Gastroesophageal sphincter (tissue), 3 donors: ENCODE measurements around the gene OLFML3.

ENCODE experiments used
- EP300 ChIP-seq: sonication (generic); formaldehyde crosslinking; IDR thresholded peaks from one replicate; pipeline ENCODE4 v1.6.1; 2017; ENCODE audit warnings: antibody characterized with exemption, mild to moderate bottlenecking
- POLR2A ChIP-seq, 2 donors: fragments of 450-650 bp; IDR thresholded peaks; one replicate each; pipeline ENCODE4 v1.6.1; 2017; ENCODE audit warnings: antibody characterized with exemption in 2 of 2, mild to moderate bottlenecking in 2 of 2, moderate library complexity in 1 of 2
- POLR2AphosphoS5 ChIP-seq: sonication (generic); formaldehyde crosslinking; IDR thresholded peaks from one replicate; pipeline ENCODE4 v1.6.1; 2017; ENCODE audit warnings: antibody characterized with exemption
- TF ChIP-seq, protein P1 (sequence below), 4 experiments: fragments of 200-600 bp in 2 of 4; fragments of 450-650 bp in 2 of 4; sonication (generic) in 1 of 4; IDR thresholded peaks; one replicate each; pipeline ENCODE4 v1.5.1; 2017 to 2019; ENCODE audit warnings: antibody characterized with exemption in 4 of 4, mild to moderate bottlenecking in 2 of 4, moderate library complexity in 2 of 4

DNA sequence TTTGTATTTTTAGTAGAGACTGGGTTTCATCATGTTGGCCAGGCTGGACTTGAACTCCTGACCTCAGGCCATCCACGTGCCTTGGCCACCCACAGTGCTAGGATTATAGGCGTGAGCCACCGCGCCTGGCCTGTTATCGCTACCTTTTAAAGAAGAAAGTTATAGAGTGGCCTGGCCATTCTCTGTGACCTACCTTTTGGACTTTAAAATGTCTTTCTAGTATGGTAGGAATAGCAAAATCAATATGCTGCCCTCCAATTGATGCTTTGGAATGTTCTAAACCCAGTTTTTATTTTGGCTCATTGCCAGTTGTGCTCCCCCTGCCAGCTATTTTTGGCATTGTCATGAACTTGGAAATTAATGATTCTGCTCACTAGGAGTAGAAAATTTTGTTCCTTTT, 30.3 kb upstream of the OLFML3 start:
- no peak for TF ChIP-seq POLR2A (IDR thresholded peaks at IDR 0.05)
- TF ChIP-seq, protein P1, sequence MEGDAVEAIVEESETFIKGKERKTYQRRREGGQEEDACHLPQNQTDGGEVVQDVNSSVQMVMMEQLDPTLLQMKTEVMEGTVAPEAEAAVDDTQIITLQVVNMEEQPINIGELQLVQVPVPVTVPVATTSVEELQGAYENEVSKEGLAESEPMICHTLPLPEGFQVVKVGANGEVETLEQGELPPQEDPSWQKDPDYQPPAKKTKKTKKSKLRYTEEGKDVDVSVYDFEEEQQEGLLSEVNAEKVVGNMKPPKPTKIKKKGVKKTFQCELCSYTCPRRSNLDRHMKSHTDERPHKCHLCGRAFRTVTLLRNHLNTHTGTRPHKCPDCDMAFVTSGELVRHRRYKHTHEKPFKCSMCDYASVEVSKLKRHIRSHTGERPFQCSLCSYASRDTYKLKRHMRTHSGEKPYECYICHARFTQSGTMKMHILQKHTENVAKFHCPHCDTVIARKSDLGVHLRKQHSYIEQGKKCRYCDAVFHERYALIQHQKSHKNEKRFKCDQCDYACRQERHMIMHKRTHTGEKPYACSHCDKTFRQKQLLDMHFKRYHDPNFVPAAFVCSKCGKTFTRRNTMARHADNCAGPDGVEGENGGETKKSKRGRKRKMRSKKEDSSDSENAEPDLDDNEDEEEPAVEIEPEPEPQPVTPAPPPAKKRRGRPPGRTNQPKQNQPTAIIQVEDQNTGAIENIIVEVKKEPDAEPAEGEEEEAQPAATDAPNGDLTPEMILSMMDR (IDR thresholded peaks at IDR 0.05) = peak in 2 of 4 experiments; percentile 36 to 39
- TF ChIP-seq POLR2AphosphoS5 = peak; percentile 69
- no peak for TF ChIP-seq EP300
